Ectodermal cell (in vitro differentiated cells): ENCODE data around the gene KIAA0513.
"Not testable (repeated sequence)": the region's sequence is repeated elsewhere in the genome, so short reads cannot be mapped to it uniquely, and the experiment has no call there.

Source experiments
- H3K27ac ChIP-seq: 2 replicates; pipeline ENCODE4 v1.7.0; 2013; ENCODE audit warnings: mild to moderate bottlenecking, low read depth, low read length; ENCODE audit not compliant: insufficient read depth, poor library complexity, severe bottlenecking
- H3K27me3 ChIP-seq: 2 replicates; pipeline ENCODE4 v1.7.0; 2013; ENCODE audit warnings: mild to moderate bottlenecking, low read length; ENCODE audit not compliant: insufficient read depth, control insufficient read depth, poor library complexity, severe bottlenecking
- H3K36me3 ChIP-seq: one replicate; pipeline ENCODE4 v1.7.0; 2013; ENCODE audit warnings: low read length; ENCODE audit not compliant: control insufficient read depth, insufficient read depth
- H3K4me1 ChIP-seq: one replicate; pipeline ENCODE4 v1.7.0; 2013; ENCODE audit warnings: low read length; ENCODE audit not compliant: control insufficient read depth, insufficient read depth
- H3K4me3 ChIP-seq: 2 replicates; pipeline ENCODE4 v1.7.0; 2013; ENCODE audit warnings: low read depth, low read length, control low read depth; ENCODE audit not compliant: insufficient read depth
- H3K9me3 ChIP-seq: 2 replicates; pipeline ENCODE4 v1.7.0; 2013; ENCODE audit warnings: mild to moderate bottlenecking, low read length, moderate library complexity; ENCODE audit not compliant: control insufficient read depth
- WGBS, 2 experiments: methylation state at CpG; one replicate each; pipeline ENCODE4 v1.1.7; 2013; ENCODE audit warnings: missing lambda C conversion rate in 2 of 2; 5-methylcytosine and 5-hydroxymethylcytosine counted together

Gene KIAA0513

GRCh38 chr16:85029408-85029784 is 1.8 kb downstream of the KIAA0513 start:
- no peaks in the 10 kb centered on the region for H3K9me3 ChIP-seq
- peaks cover 23% of the 10 kb centered on the region for H3K27me3 ChIP-seq
- H3K4me3 ChIP-seq, result no peak overlapping the region
- no peak overlapping the region for H3K27ac ChIP-seq
- no peaks in the 10 kb centered on the region for H3K36me3 ChIP-seq
- H3K4me1 ChIP-seq, result peaks cover 15% of the 10 kb centered on the region
- WGBS, 2 experiments, result 14 to 29% methylated on average over 4 of the region's 4 CpGs

GRCh38 chr16:85029981-85030401 is 2.4 kb downstream of the KIAA0513 start:
- Histone ChIP-seq H3K27me3 (peaks cover 23% of the 10 kb centered on the region), H3K4me1 (peaks cover 15% of the 10 kb centered on the region), H3K9me3 (no peaks in the 10 kb centered on the region), H3K4me3 (no peak overlapping the region), H3K36me3 (no peaks in the 10 kb centered on the region), H3K27ac (no peak overlapping the region)
- 79 to 81% methylated on average over 16 of the region's 16 CpGs for WGBS, 2 experiments

- 89 to 95% methylated on average over 5 of the region's 5 CpGs for WGBS, 2 experiments
These were observed 3.9 kb downstream of the KIAA0513 start for GRCh38 chr16:85031451-85031850.

GRCh38 chr16:85032187-85032586 is 4.6 kb downstream of the KIAA0513 start:
- not testable (repeated sequence) for H3K27ac ChIP-seq, H3K36me3 ChIP-seq, H3K9me3 ChIP-seq, H3K4me3 ChIP-seq
- Histone ChIP-seq H3K4me1 (peaks cover 15% of the 10 kb centered on the region), H3K27me3 (peaks cover 23% of the 10 kb centered on the region)
- WGBS, 2 experiments, result 91 to 92% methylated on average over 4 of the region's 4 CpGs

More at GRCh38 chr16:85031451-85031850, 3.9 kb downstream of the KIAA0513 start:
- H3K36me3 ChIP-seq, result no peaks in the 10 kb centered on the region
- no peaks in the 10 kb centered on the region for H3K9me3 ChIP-seq
- H3K27me3 ChIP-seq, result peaks cover 23% of the 10 kb centered on the region
- H3K4me1 ChIP-seq, result peaks cover 15% of the 10 kb centered on the region
- H3K27ac ChIP-seq, result no peak overlapping the region
- no peak overlapping the region for H3K4me3 ChIP-seq

- Histone ChIP-seq H3K27ac (no peak overlapping the region), H3K36me3 (no peaks in the 10 kb centered on the region), H3K9me3 (no peaks in the 10 kb centered on the region), H3K4me3 (no peak overlapping the region), H3K27me3 (peaks cover 20% of the 10 kb centered on the region), H3K4me1 (peaks cover 14% of the 10 kb centered on the region)
- 44 to 58% methylated on average over 17 of the region's 17 CpGs for WGBS, 2 experiments
These were observed 5.6 kb downstream of the KIAA0513 start for GRCh38 chr16:85033171-85033570.

GRCh38 chr16:85034591-85035433 is 7.2 kb downstream of the KIAA0513 start:
- Histone ChIP-seq H3K9me3 (no peaks in the 10 kb centered on the region), H3K4me3 (no peak overlapping the region), H3K36me3 (no peaks in the 10 kb centered on the region)

GRCh38 chr16:85036236-85037049 is 8.8 kb downstream of the KIAA0513 start:
- H3K4me3 ChIP-seq, result no peak overlapping the region
- WGBS, 2 experiments, result 93 to 95% methylated on average over 15 of the region's 15 CpGs
- no peaks in the 10 kb centered on the region for H3K4me1 ChIP-seq
- H3K27ac ChIP-seq, result no peak overlapping the region
- no peaks in the 10 kb centered on the region for H3K36me3 ChIP-seq
- no peaks in the 10 kb centered on the region for H3K27me3 ChIP-seq
- no peaks in the 10 kb centered on the region for H3K9me3 ChIP-seq

More at GRCh38 chr16:85034591-85035433, 7.2 kb downstream of the KIAA0513 start:
- 90% methylated on average over 18 of the region's 18 CpGs for WGBS, 2 experiments
- Histone ChIP-seq H3K27ac (no peak overlapping the region), H3K4me1 (no peaks in the 10 kb centered on the region), H3K27me3 (peaks cover 3% of the 10 kb centered on the region)

GRCh38 chr16:85037050-85037410 is 9.4 kb downstream of the KIAA0513 start:
- no peak overlapping the region for H3K4me3 ChIP-seq
- H3K27ac ChIP-seq, result no peak overlapping the region
- WGBS, 2 experiments, result 91 to 94% methylated on average over 7 of the region's 7 CpGs
- no peaks in the 10 kb centered on the region for H3K36me3 ChIP-seq
- no peaks in the 10 kb centered on the region for H3K4me1 ChIP-seq
- H3K9me3 ChIP-seq, result no peaks in the 10 kb centered on the region
- no peaks in the 10 kb centered on the region for H3K27me3 ChIP-seq

- 90 to 91% methylated on average over 4 to 5 of the region's 5 CpGs for WGBS, 2 experiments
- H3K36me3 ChIP-seq, result no peaks in the 10 kb centered on the region
- H3K27me3 ChIP-seq, result no peaks in the 10 kb centered on the region
- no peak overlapping the region for H3K4me3 ChIP-seq
- H3K27ac ChIP-seq, result no peak overlapping the region
- H3K4me1 ChIP-seq, result no peaks in the 10 kb centered on the region
- no peaks in the 10 kb centered on the region for H3K9me3 ChIP-seq
These were observed 10.1 kb downstream of the KIAA0513 start for GRCh38 chr16:85037721-85038120.

GRCh38 chr16:85040685-85041084 is 13.1 kb downstream of the KIAA0513 start:
- Histone ChIP-seq H3K27ac (no peak overlapping the region), H3K9me3 (no peaks in the 10 kb centered on the region), H3K36me3 (no peaks in the 10 kb centered on the region), H3K4me1 (no peaks in the 10 kb centered on the region), H3K27me3 (no peaks in the 10 kb centered on the region), H3K4me3 (no peak overlapping the region)
- WGBS, 2 experiments, result 92 to 93% methylated on average over 6 of the region's 6 CpGs
